Cardiac fibroblast (primary cell): Measurements from ENCODE around the gene FGF14.

Experiments
- DNase-seq, 2 donors: peaks; one replicate each; pipeline versions ENCODE4 v3.0.0 to v3.0.0-alpha.2; 2010; ENCODE audit warnings: low read depth in 2 of 2
- H3K4me3 ChIP-seq, 2 donors: replicated peaks in 1 of 2; 1 replicate in 1 of 2; 2 replicates in 1 of 2; pipeline ENCODE4 v1.5.1; 2011; ENCODE audit warnings: low read depth in 2 of 2, low read length in 2 of 2, mild to moderate bottlenecking in 2 of 2, moderate library complexity in 1 of 2
- CTCF ChIP-seq: IDR thresholded peaks from one replicate; pipeline ENCODE4 v1.5.1; 2011; ENCODE audit warnings: low read depth, mild to moderate bottlenecking, low read length, inconsistent platforms

Gene FGF14

GRCh38 chr13:102347490-102347889 lies 54.4 kb downstream of the FGF14 start:
- H3K4me3 ChIP-seq: no peak overlapping the region
- TF ChIP-seq CTCF: no peak
- no peak for DNase-seq

GRCh38 chr13:102346769-102347168 lies 55.1 kb downstream of the FGF14 start:
- no peak for DNase-seq
- TF ChIP-seq CTCF: no peak
- H3K4me3 ChIP-seq: no peak overlapping the region

- no peak for DNase-seq
- no peak for TF ChIP-seq CTCF
- no peak overlapping the region for H3K4me3 ChIP-seq
Observed at GRCh38 chr13:102344410-102344809, 57.4 kb downstream of the FGF14 start.

GRCh38 chr13:102333320-102334198 lies 68.3 kb downstream of the FGF14 start:
- DNase-seq: no peak
- TF ChIP-seq CTCF: no peak
- H3K4me3 ChIP-seq: no peak overlapping the region

- DNase-seq: no peak
- no peak overlapping the region for H3K4me3 ChIP-seq
- TF ChIP-seq CTCF: no peak
Observed at GRCh38 chr13:102328909-102329308, 72.9 kb downstream of the FGF14 start.

- no peak for DNase-seq
- no peak for TF ChIP-seq CTCF
- H3K4me3 ChIP-seq: no peak overlapping the region
Observed at GRCh38 chr13:102327119-102327617, 74.7 kb downstream of the FGF14 start.
